T-cell (primary cell): ENCODE results near the gene LSM14B. TPM values are rescaled to one million over a fixed set of nuclear protein-coding genes. Genes with fewer than 3 reads are reported as not detected.

Experiments
- ATAC-seq, 4 experiments: fragments of 200-7000 bp in 3 of 4; fragments of 150-1000 bp in 1 of 4; cut with Tn5 transposase; replicated peaks in 1 of 4; 1 replicate in 3 of 4; 2 replicates in 1 of 4; pipeline ENCODE4 v1.10.0; 2021; ENCODE audit warnings: moderate library complexity in 3 of 4, mild to moderate bottlenecking in 2 of 4, moderate number of reproducible peaks in 1 of 4
- CTCF ChIA-PET, 2 donors: fragments of 300-600 bp; sonication (Branson Sonifier 250); formaldehyde crosslinking; loops; one replicate each; lab custom pipeline; 2022; ENCODE audit warnings: antibody characterized with exemption in 2 of 2; lab: Charles Lee
- POLR2A ChIA-PET, 2 donors: fragments of 300-600 bp; sonication (Branson Sonifier 250); formaldehyde crosslinking; loops; one replicate each; lab custom pipeline; 2022; ENCODE audit warnings: antibody characterized with exemption in 2 of 2; lab: Charles Lee
- DNase-seq, 35 experiments: peaks; one replicate each; pipeline versions ENCODE4 v3.0.0 to v3.0.0-alpha.2; 2013 to 2023
- H3K27ac ChIP-seq: one replicate; pipeline ENCODE4 v1.5.1; 2013; ENCODE audit warnings: low read length
- H3K27me3 ChIP-seq, 2 experiments: replicated peaks in 1 of 2; 1 replicate in 1 of 2; 2 replicates in 1 of 2; pipeline versions ENCODE4 v1.6.1 to v1.7.0; 2013; ENCODE audit warnings: low read length in 1 of 2, mixed read lengths in 1 of 2; ENCODE audit not compliant: control insufficient read depth in 2 of 2, insufficient read depth in 2 of 2; ENCODE audit errors: extremely low read depth in 1 of 2
- H3K36me3 ChIP-seq, 2 donors: 1 replicate in 1 of 2; 2 replicates in 1 of 2; pipeline versions ENCODE4 v1.6.1 to v1.7.0; 2013; ENCODE audit warnings: low read length in 1 of 2; ENCODE audit not compliant: control insufficient read depth in 2 of 2, insufficient read depth in 1 of 2; ENCODE audit errors: extremely low read depth in 1 of 2
- H3K4me1 ChIP-seq, 2 experiments: 1 replicate in 1 of 2; 2 replicates in 1 of 2; pipeline versions ENCODE4 v1.6.1 to v1.7.0; 2013; ENCODE audit warnings: low read length in 2 of 2, mixed read lengths in 1 of 2; ENCODE audit not compliant: insufficient read depth in 2 of 2, control insufficient read depth in 1 of 2; ENCODE audit errors: extremely low read depth in 1 of 2
- H3K4me3 ChIP-seq, 2 donors: 1 replicate in 1 of 2; 2 replicates in 1 of 2; pipeline versions ENCODE4 v1.5.1 to v1.7.0; 2013; ENCODE audit warnings: mild to moderate bottlenecking in 2 of 2, low read length in 1 of 2, moderate library complexity in 1 of 2; ENCODE audit not compliant: control insufficient read depth in 1 of 2; ENCODE audit errors: extremely low read depth in 1 of 2
- H3K9me3 ChIP-seq: 2 replicates; pipeline ENCODE4 v1.7.0; 2013
- H3K27ac Mint-ChIP-seq, 2 donors: one replicate each; pipeline ENCODE4 v1.8.0; 2020 to 2021; ENCODE audit warnings: mild to moderate bottlenecking in 2 of 2, mixed read lengths in 2 of 2
- H3K27me3 Mint-ChIP-seq, 2 donors: one replicate each; pipeline ENCODE4 v1.8.0; 2021 to 2022; ENCODE audit warnings: mixed read lengths in 2 of 2
- H3K36me3 Mint-ChIP-seq: one replicate; pipeline ENCODE4 v1.8.0; 2021; ENCODE audit warnings: mixed read lengths
- H3K4me1 Mint-ChIP-seq, 3 donors: one replicate each; pipeline ENCODE4 v1.8.0; 2020 to 2022; ENCODE audit warnings: mixed read lengths in 3 of 3, mild to moderate bottlenecking in 1 of 3
- H3K4me3 Mint-ChIP-seq, 3 donors: one replicate each; pipeline ENCODE4 v1.8.0; 2020 to 2022; ENCODE audit warnings: mild to moderate bottlenecking in 3 of 3, mixed read lengths in 3 of 3, moderate library complexity in 3 of 3
- H3K9me3 Mint-ChIP-seq, 3 donors: one replicate each; pipeline ENCODE4 v1.8.0; 2020 to 2022; ENCODE audit warnings: mixed read lengths in 3 of 3
- WGBS: methylation state at CpG from one replicate; pipeline ENCODE4 v1.1.5; 2013; ENCODE audit warnings: missing lambda C conversion rate; ENCODE audit not compliant: insufficient coverage; 5-methylcytosine and 5-hydroxymethylcytosine counted together
- total RNA-seq, 35 experiments: library from RNA in 6 of 35; stranded (reverse) in 6 of 35; fragments of 120-200 nt in 1 of 35; gene quantifications; one replicate each; pipeline versions ENCODE4 v1.2.1 to v1.2.4 and lab custom pipeline; 2013 to 2026

LSM14B gene
- total RNA-seq, 5 donors from 2014 or later (not counting 1 experiment from before 2014, with no cell fraction given): 40.5 to 55.5 (median 54.4) TPM

GRCh38 chr20:62128502-62128901, 6.2 kb downstream of the LSM14B start:
- Histone ChIP-seq H3K27me3 (no peaks in the 10 kb centered on the region), H3K4me1 (peaks cover 5 to 37% of the 10 kb centered on the region in 2 experiments), H3K36me3 (peaks cover 51 to 90% of the 10 kb centered on the region in 2 donors), H3K27ac (no peak overlapping the region), H3K4me3 (no peak overlapping the region), H3K9me3 (no peaks in the 10 kb centered on the region)
- Mint-ChIP-seq H3K27me3 (no peaks in the 10 kb centered on the region), H3K9me3 (no peaks in the 10 kb centered on the region), H3K36me3 (peaks cover 60% of the 10 kb centered on the region), H3K27ac (no peak overlapping the region), H3K4me3 (no peak overlapping the region), H3K4me1 (peaks cover 33 to 57% (median 55%) of the 10 kb centered on the region in 3 donors)
- ATAC-seq: no peak
- CTCF ChIA-PET: no interaction called here
- no peak for DNase-seq
- POLR2A ChIA-PET: interaction anchor here in 1 of 2 donors (0.7 kb wide), 1 partner anchor 39 kb away, joined by 3 read pairs; no protein-coding TSS in a partner anchor
- WGBS: 100% methylated on average over 3 of the region's 6 CpGs

GRCh38 chr20:62129731-62130531, 7.7 kb downstream of the LSM14B start:
- no peak for ATAC-seq
- WGBS: 84% methylated on average over 18 of the region's 20 CpGs
- no peak overlapping the region for H3K4me3 ChIP-seq
- ChIA-PET POLR2A (no interaction called here), CTCF (interaction anchor here in 1 of 2 donors (0.9 kb wide), 1 partner anchor 119 kb away, joined by 4 read pairs; no protein-coding TSS in a partner anchor)
- H3K27me3 ChIP-seq: no peaks in the 10 kb centered on the region
- H3K36me3 ChIP-seq: peaks cover 50 to 97% of the 10 kb centered on the region in 2 donors
- no peak for DNase-seq
- Mint-ChIP-seq H3K9me3 (no peaks in the 10 kb centered on the region), H3K27ac (peak overlapping the region; percentile 27 to 64), H3K4me3 (no peak overlapping the region), H3K36me3 (peaks cover 54% of the 10 kb centered on the region), H3K27me3 (no peaks in the 10 kb centered on the region), H3K4me1 (peaks cover 22 to 46% (median 44%) of the 10 kb centered on the region in 3 donors)
- H3K4me1 ChIP-seq: peaks cover 0 to 29% of the 10 kb centered on the region in 2 experiments
- no peak overlapping the region for H3K27ac ChIP-seq
- H3K9me3 ChIP-seq: no peaks in the 10 kb centered on the region

GRCh38 chr20:62131560-62132320, 9.5 kb downstream of the LSM14B start:
- Mint-ChIP-seq H3K4me3 (peak overlapping the region in 2 of 3 donors; percentile 28 to 54), H3K27ac (peak overlapping the region; percentile 83 to 84), H3K36me3 (peaks cover 41% of the 10 kb centered on the region), H3K9me3 (no peaks in the 10 kb centered on the region), H3K4me1 (peaks cover 22 to 41% (median 34%) of the 10 kb centered on the region in 3 donors), H3K27me3 (no peaks in the 10 kb centered on the region)
- Histone ChIP-seq H3K4me3 (no peak overlapping the region), H3K27ac (no peak overlapping the region), H3K9me3 (no peaks in the 10 kb centered on the region), H3K27me3 (no peaks in the 10 kb centered on the region), H3K4me1 (peaks cover 0 to 27% of the 10 kb centered on the region in 2 experiments), H3K36me3 (peaks cover 44 to 97% of the 10 kb centered on the region in 2 donors)
- ChIA-PET CTCF (no interaction called here), POLR2A (interaction anchor here (0.5 kb wide), 2 partner anchors 20 to 66 kb away, joined by 3 to 4 read pairs; no protein-coding TSS in a partner anchor)
- ATAC-seq: no peak
- WGBS: 93% methylated on average over 23 of the region's 25 CpGs
- no peak for DNase-seq

GRCh38 chr20:62132421-62132820, 10.1 kb downstream of the LSM14B start:
- Mint-ChIP-seq H3K27ac (peak overlapping the region; percentile 83 to 84), H3K27me3 (no peaks in the 10 kb centered on the region), H3K9me3 (no peaks in the 10 kb centered on the region), H3K36me3 (peaks cover 39% of the 10 kb centered on the region), H3K4me3 (peak overlapping the region in 1 of 3 donors; percentile 28), H3K4me1 (peaks cover 28 to 41% (median 34%) of the 10 kb centered on the region in 3 donors)
- peaks cover 0 to 29% of the 10 kb centered on the region in 2 experiments for H3K4me1 ChIP-seq
- no peaks in the 10 kb centered on the region for H3K27me3 ChIP-seq
- no peaks in the 10 kb centered on the region for H3K9me3 ChIP-seq
- CTCF ChIA-PET: interaction anchor here in 1 of 2 donors (0.6 kb wide), 1 partner anchor 26 kb away, joined by 3 read pairs; no protein-coding TSS in a partner anchor
- POLR2A ChIA-PET: interaction anchor here in 1 of 2 donors (0.5 kb wide), 1 partner anchor 66 kb away, joined by 3 read pairs; no protein-coding TSS in a partner anchor
- H3K27ac ChIP-seq: no peak overlapping the region
- H3K4me3 ChIP-seq: no peak overlapping the region
- ATAC-seq: no peak
- H3K36me3 ChIP-seq: peaks cover 40 to 96% of the 10 kb centered on the region in 2 donors
- WGBS: 85% methylated on average over 7 of the region's 7 CpGs
- no peak for DNase-seq

GRCh38 chr20:62133051-62133845, 11.0 kb downstream of the LSM14B start:
- Mint-ChIP-seq H3K36me3 (peaks cover 43% of the 10 kb centered on the region), H3K27ac (peak overlapping the region; percentile 31 to 84), H3K4me1 (peaks cover 29 to 41% (median 33%) of the 10 kb centered on the region in 3 donors), H3K9me3 (no peaks in the 10 kb centered on the region), H3K27me3 (no peaks in the 10 kb centered on the region), H3K4me3 (no peak overlapping the region)
- Histone ChIP-seq H3K4me1 (peaks cover 0 to 32% of the 10 kb centered on the region in 2 experiments), H3K27ac (peak overlapping the region; percentile 28), H3K9me3 (no peaks in the 10 kb centered on the region), H3K4me3 (no peak overlapping the region), H3K27me3 (no peaks in the 10 kb centered on the region), H3K36me3 (peaks cover 33 to 96% of the 10 kb centered on the region in 2 donors)
- DNase-seq (no peak), ATAC-seq (no peak)
- CTCF ChIA-PET: interaction anchor here in 1 of 2 donors (0.6 kb wide), 1 partner anchor 26 kb away, joined by 3 read pairs; no protein-coding TSS in a partner anchor
- 77% methylated on average over 23 of the region's 29 CpGs for WGBS
- POLR2A ChIA-PET: interaction anchor here in 1 of 2 donors (0.6 kb wide), 1 partner anchor 66 kb away, joined by 9 read pairs; no protein-coding TSS in a partner anchor
